ENCODE measurements around the gene RETN.

- TF ChIP-seq, protein P1, sequence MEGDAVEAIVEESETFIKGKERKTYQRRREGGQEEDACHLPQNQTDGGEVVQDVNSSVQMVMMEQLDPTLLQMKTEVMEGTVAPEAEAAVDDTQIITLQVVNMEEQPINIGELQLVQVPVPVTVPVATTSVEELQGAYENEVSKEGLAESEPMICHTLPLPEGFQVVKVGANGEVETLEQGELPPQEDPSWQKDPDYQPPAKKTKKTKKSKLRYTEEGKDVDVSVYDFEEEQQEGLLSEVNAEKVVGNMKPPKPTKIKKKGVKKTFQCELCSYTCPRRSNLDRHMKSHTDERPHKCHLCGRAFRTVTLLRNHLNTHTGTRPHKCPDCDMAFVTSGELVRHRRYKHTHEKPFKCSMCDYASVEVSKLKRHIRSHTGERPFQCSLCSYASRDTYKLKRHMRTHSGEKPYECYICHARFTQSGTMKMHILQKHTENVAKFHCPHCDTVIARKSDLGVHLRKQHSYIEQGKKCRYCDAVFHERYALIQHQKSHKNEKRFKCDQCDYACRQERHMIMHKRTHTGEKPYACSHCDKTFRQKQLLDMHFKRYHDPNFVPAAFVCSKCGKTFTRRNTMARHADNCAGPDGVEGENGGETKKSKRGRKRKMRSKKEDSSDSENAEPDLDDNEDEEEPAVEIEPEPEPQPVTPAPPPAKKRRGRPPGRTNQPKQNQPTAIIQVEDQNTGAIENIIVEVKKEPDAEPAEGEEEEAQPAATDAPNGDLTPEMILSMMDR (conservative IDR thresholded peaks at IDR 0.05; ENCODE audit: low read length), result peak; percentile 39; the same call in 1 of the 2 replicates
- no peak for TF ChIP-seq EZH2phosphoT487 (IDR thresholded peaks at IDR 0.05; ENCODE audit: borderline replicate concordance, low read depth, low read length)
Measured at GRCh38 chr19:7641290-7642276, 27.3 kb upstream of the RETN start.

Measured in OCI-LY7 (cell line).